ENCODE results near the gene SUCO. TPM values are rescaled to one million over a fixed set of nuclear protein-coding genes. Genes with fewer than 3 reads are reported as not detected.

SUCO gene
- total RNA-seq, 2 donors from 2014 or later = 19.5 to 43.5 TPM

- Histone ChIP-seq H3K36me3 (no peaks in the 10 kb centered on the region), H3K9me3 (no peaks in the 10 kb centered on the region), H3K27ac (no peak overlapping the region), H3K4me1 (ENCODE audit: control insufficient read depth in 1 of 2, low read depth in 2 of 2) (peaks cover under 1 to 2% of the 10 kb centered on the region in 2 donors), H3K4me3 (no peak overlapping the region), H3K27me3 (replicated peaks; ENCODE audit: insufficient read depth) (no peaks in the 10 kb centered on the region)
- no peak for ATAC-seq (ENCODE audit: insufficient number of reproducible peaks, low FRiP score, low read depth)
- DNase-seq (ENCODE audit: low spot score) = no peak
- no peak for TF ChIP-seq CTCF (IDR thresholded peaks at IDR 0.05)
These were observed 3.6 kb upstream of the SUCO start for GRCh38 chr1:172529304-172529703.

- DNase-seq (ENCODE audit: low spot score) = no peak
- TF ChIP-seq CTCF (IDR thresholded peaks at IDR 0.05) = no peak
- no peak for ATAC-seq (ENCODE audit: insufficient number of reproducible peaks, low FRiP score, low read depth)
These were observed 3.0 kb upstream of the SUCO start for GRCh38 chr1:172530000-172530399.

GRCh38 chr1:172531412-172532182 is 1.4 kb upstream of the SUCO start:
- peak overlapping the region; percentile 93 for H3K4me3 ChIP-seq
- no peak for TF ChIP-seq CTCF (IDR thresholded peaks at IDR 0.05)
- no peak for ATAC-seq (ENCODE audit: insufficient number of reproducible peaks, low FRiP score, low read depth)

More at GRCh38 chr1:172530000-172530399, 3.0 kb upstream of the SUCO start:
- H3K36me3 ChIP-seq = no peaks in the 10 kb centered on the region
- H3K9me3 ChIP-seq = no peaks in the 10 kb centered on the region
- H3K4me1 ChIP-seq (ENCODE audit: control insufficient read depth in 1 of 2, low read depth in 2 of 2) = peaks cover 6 to 9% of the 10 kb centered on the region in 2 donors
- no peak overlapping the region for H3K27ac ChIP-seq
- no peak overlapping the region for H3K4me3 ChIP-seq
- no peaks in the 10 kb centered on the region for H3K27me3 ChIP-seq (replicated peaks; ENCODE audit: insufficient read depth)

GRCh38 chr1:172532183-172532699 is 709 bp upstream of the SUCO start:
- peaks cover 6 to 26% of the 10 kb centered on the region in 2 donors for H3K4me1 ChIP-seq (ENCODE audit: control insufficient read depth in 1 of 2, low read depth in 2 of 2)
- no peaks in the 10 kb centered on the region for H3K36me3 ChIP-seq
- H3K9me3 ChIP-seq = no peaks in the 10 kb centered on the region
- H3K27ac ChIP-seq = peak overlapping the region; percentile 96 to 99
- no peaks in the 10 kb centered on the region for H3K27me3 ChIP-seq (replicated peaks; ENCODE audit: insufficient read depth)
- peak overlapping the region; percentile 93 for H3K4me3 ChIP-seq
- no peak for TF ChIP-seq CTCF (IDR thresholded peaks at IDR 0.05)
- ATAC-seq (ENCODE audit: insufficient number of reproducible peaks, low FRiP score, low read depth) (peak; percentile 97), DNase-seq (ENCODE audit: low spot score) (peak; percentile 89)

More at GRCh38 chr1:172531412-172532182, 1.4 kb upstream of the SUCO start:
- Histone ChIP-seq H3K4me1 (ENCODE audit: control insufficient read depth in 1 of 2, low read depth in 2 of 2) (peaks cover 6 to 25% of the 10 kb centered on the region in 2 donors), H3K27ac (peak overlapping the region; percentile 96 to 99), H3K27me3 (replicated peaks; ENCODE audit: insufficient read depth) (no peaks in the 10 kb centered on the region), H3K36me3 (no peaks in the 10 kb centered on the region), H3K9me3 (no peaks in the 10 kb centered on the region)
- no peak for DNase-seq (ENCODE audit: low spot score)

- Histone ChIP-seq H3K4me3 (peak overlapping the region; percentile 93), H3K9me3 (no peaks in the 10 kb centered on the region), H3K4me1 (ENCODE audit: control insufficient read depth in 1 of 2, low read depth in 2 of 2) (peaks cover 6 to 26% of the 10 kb centered on the region in 2 donors), H3K27me3 (replicated peaks; ENCODE audit: insufficient read depth) (no peaks in the 10 kb centered on the region), H3K27ac (peak overlapping the region; percentile 96 to 98), H3K36me3 (no peaks in the 10 kb centered on the region)
- DNase-seq (ENCODE audit: low spot score) (no peak), ATAC-seq (ENCODE audit: insufficient number of reproducible peaks, low FRiP score, low read depth) (no peak)
- no peak for TF ChIP-seq CTCF (IDR thresholded peaks at IDR 0.05)
These were observed 682 bp downstream of the SUCO start for GRCh38 chr1:172533513-172534151.

Data from thoracic aorta (tissue), 2 donors.